HepG2 (cell line): ENCODE measurements around the gene C11orf24. TPM values are rescaled to one million over a fixed set of nuclear protein-coding genes. Genes with fewer than 3 reads are reported as not detected.
A peak's percentile ranks its signal among the peaks of the same experiment; 100 is the strongest.

Experiments
- E2F5 ChIP-seq: sonication (generic); formaldehyde crosslinking; conservative IDR thresholded peaks from 2 replicates; pipeline ENCODE4 v1.4.0; 2020; ENCODE audit warnings: missing genetic modification reagents
- HOXA7 ChIP-seq: sonication (generic); formaldehyde crosslinking; IDR thresholded peaks from 2 replicates; pipeline ENCODE4 v1.8.1; 2022; ENCODE audit warnings: mild to moderate bottlenecking, missing genetic modification reagents, moderate library complexity
- ISL2 ChIP-seq: sonication (generic); formaldehyde crosslinking; IDR thresholded peaks from 2 replicates; pipeline ENCODE4 v1.5.0; 2020; ENCODE audit warnings: missing genetic modification reagents
- KAT8 ChIP-seq: IDR thresholded peaks from 2 replicates; pipeline ENCODE4 v1.6.1; 2016; ENCODE audit warnings: missing genetic modification reagents, missing compliant biosample characterization
- KLF15 ChIP-seq: sonication (generic); formaldehyde crosslinking; IDR thresholded peaks from 2 replicates; pipeline ENCODE4 v1.8.1; 2023; ENCODE audit warnings: borderline replicate concordance, mild to moderate bottlenecking, inconsistent platforms, missing genetic modification reagents, mixed read lengths
- MIER3 ChIP-seq: IDR thresholded peaks from 2 replicates; pipeline ENCODE4 v1.6.1; 2016; ENCODE audit warnings: missing compliant biosample characterization, borderline replicate concordance
- NRL ChIP-seq: sonication (generic); formaldehyde crosslinking; IDR thresholded peaks from 2 replicates; pipeline ENCODE4 v1.5.0; 2020; ENCODE audit warnings: missing genetic modification reagents, mild to moderate bottlenecking, moderate library complexity, borderline replicate concordance
- PBX2 ChIP-seq: IDR thresholded peaks from 2 replicates; pipeline ENCODE4 v1.6.1; 2016; ENCODE audit warnings: control low read depth
- PHB2 ChIP-seq: fragments of 450-650 bp; IDR thresholded peaks from 2 replicates; pipeline ENCODE4 v1.6.1; 2018; ENCODE audit not compliant: partially characterized antibody
- PHF21A ChIP-seq: sonication (generic); formaldehyde crosslinking; IDR thresholded peaks from 2 replicates; pipeline ENCODE4 v1.5.0; 2020; ENCODE audit warnings: mild to moderate bottlenecking, missing genetic modification reagents
- PHF5A ChIP-seq: IDR thresholded peaks from one replicate; pipeline ENCODE4 v1.6.1; 2018; ENCODE audit warnings: low read depth, missing genetic modification reagents; ENCODE audit not compliant: unreplicated experiment
- PHF8 ChIP-seq: sonication (generic); formaldehyde crosslinking; IDR thresholded peaks from 2 replicates; pipeline ENCODE4 v1.5.0; 2020; ENCODE audit warnings: missing genetic modification reagents
- POGZ ChIP-seq: sonication (generic); formaldehyde crosslinking; IDR thresholded peaks from 2 replicates; pipeline ENCODE4 v1.4.0; 2020; ENCODE audit warnings: mild to moderate bottlenecking, missing genetic modification reagents
- SRSF4 ChIP-seq: fragments of 200-400 bp; formaldehyde crosslinking; IDR thresholded peaks from one replicate; pipeline ENCODE4 v1.6.1; 2018; ENCODE audit warnings: mild to moderate bottlenecking, low read depth, low read length, moderate library complexity; ENCODE audit not compliant: poor library complexity, severe bottlenecking
- SYNCRIP ChIP-seq: fragments of 200-400 bp; formaldehyde crosslinking; IDR thresholded peaks from 2 replicates; pipeline ENCODE4 v1.6.1; 2018; ENCODE audit warnings: mild to moderate bottlenecking, low read depth, low read length; ENCODE audit not compliant: insufficient read depth
- ZFP36L1 ChIP-seq: sonication (generic); formaldehyde crosslinking; IDR thresholded peaks from 2 replicates; pipeline ENCODE4 v1.8.0; 2022; ENCODE audit warnings: mild to moderate bottlenecking, missing genetic modification reagents, moderate library complexity
- ZNF3 ChIP-seq: IDR thresholded peaks from 2 replicates; pipeline ENCODE4 v1.7.0; 2017; ENCODE audit warnings: inconsistent platforms
- ZNF572 ChIP-seq: sonication (generic); formaldehyde crosslinking; IDR thresholded peaks from 2 replicates; pipeline ENCODE4 v1.5.1; 2020; ENCODE audit warnings: mild to moderate bottlenecking, missing genetic modification reagents
- ZNF773 ChIP-seq: sonication (generic); formaldehyde crosslinking; IDR thresholded peaks from 2 replicates; pipeline ENCODE4 v1.4.0; 2020; ENCODE audit warnings: missing genetic modification reagents, borderline replicate concordance
- polyA plus RNA-seq, 8 experiments: library from polyadenylated mRNA; depleted of rRNA in 3 of 8; stranded (reverse) in 7 of 8; unstranded in 1 of 8; fragments of >200 nt; fragmentation: Illumina TruSeq in 4 of 8; extraction: Trizol in 4 of 8; gene quantifications; 2 replicates each; pipeline versions ENCODE4 v1.2.1 to v1.2.3, GENCODE V29; 2011 to 2016; ENCODE audit warnings: low read depth in 4 of 8, missing spikeins in 1 of 8, mixed read lengths in 1 of 8; ENCODE audit not compliant: insufficient read depth in 1 of 8
- total RNA-seq, 5 experiments: library from RNA; depleted of rRNA; stranded (reverse); fragments of >200 nt; fragmentation: Illumina TruSeq; extraction: Trizol; gene quantifications; 2 replicates each; pipeline ENCODE4 v1.2.3, GENCODE V29; 2016; ENCODE audit warnings: low read depth in 1 of 5
- TF ChIP-seq, protein P1 (sequence below): sonication (generic); formaldehyde crosslinking; IDR thresholded peaks from 2 replicates; pipeline ENCODE4 v1.4.0; 2020; ENCODE audit warnings: mild to moderate bottlenecking, missing genetic modification reagents
- TF ChIP-seq, protein P2 (sequence below): sonication (generic); formaldehyde crosslinking; IDR thresholded peaks from 2 replicates; pipeline ENCODE4 v1.5.1; 2020; ENCODE audit warnings: missing genetic modification reagents, mild to moderate bottlenecking, borderline replicate concordance
- TF ChIP-seq, protein P3 (sequence below): sonication (generic); formaldehyde crosslinking; conservative IDR thresholded peaks from 2 replicates; pipeline ENCODE4 v1.5.0; 2020; ENCODE audit warnings: missing genetic modification reagents

The C11orf24 gene
- total and polyA plus RNA-seq, 2 of the 13 experiments (the other 11 are each of a cell fraction or from before 2014, with no cell fraction given) = 52.9 to 55.5 TPM

GRCh38 chr11:68297812-68298658 is 26.3 kb upstream of the C11orf24 start (continued):
- no peak for TF ChIP-seq SRSF4
- TF ChIP-seq PHB2 = no peak
- TF ChIP-seq HOXA7 (CRISPR knock-in tag) = no peak
- TF ChIP-seq NRL (CRISPR knock-in tag) = peak; percentile 80
- TF ChIP-seq, protein P1, sequence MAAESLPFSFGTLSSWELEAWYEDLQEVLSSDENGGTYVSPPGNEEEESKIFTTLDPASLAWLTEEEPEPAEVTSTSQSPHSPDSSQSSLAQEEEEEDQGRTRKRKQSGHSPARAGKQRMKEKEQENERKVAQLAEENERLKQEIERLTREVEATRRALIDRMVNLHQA (CRISPR knock-in tag) = no peak
- peak; percentile 88 for TF ChIP-seq POGZ (CRISPR knock-in tag)
- TF ChIP-seq ZNF3 (CRISPR knock-in tag) = no peak
- TF ChIP-seq PHF8 (CRISPR knock-in tag) = peak; percentile 55; the same call in 1 of the 2 replicates
- peak; percentile 83; the same call in 1 of the 2 replicates for TF ChIP-seq ISL2 (CRISPR knock-in tag)
- peak; percentile 31 for TF ChIP-seq PHF5A (CRISPR knock-in tag)
- TF ChIP-seq KAT8 = peak; percentile 82; the same call in 1 of the 2 replicates
- peak; percentile 99 for TF ChIP-seq PHF21A (CRISPR knock-in tag)
- TF ChIP-seq ZNF773 (CRISPR knock-in tag) = no peak
- TF ChIP-seq E2F5 (CRISPR knock-in tag) = no peak
- TF ChIP-seq MIER3 (CRISPR knock-in tag) = peak; percentile 89
- peak; percentile 91 for TF ChIP-seq ZNF572 (CRISPR knock-in tag)
- peak; percentile 33; the same call in 1 of the 2 replicates for TF ChIP-seq ZFP36L1 (CRISPR knock-in tag)
- no peak for TF ChIP-seq KLF15 (CRISPR knock-in tag)
- TF ChIP-seq PBX2 (CRISPR knock-in tag) = no peak
- TF ChIP-seq SYNCRIP = no peak
- TF ChIP-seq, protein P2, sequence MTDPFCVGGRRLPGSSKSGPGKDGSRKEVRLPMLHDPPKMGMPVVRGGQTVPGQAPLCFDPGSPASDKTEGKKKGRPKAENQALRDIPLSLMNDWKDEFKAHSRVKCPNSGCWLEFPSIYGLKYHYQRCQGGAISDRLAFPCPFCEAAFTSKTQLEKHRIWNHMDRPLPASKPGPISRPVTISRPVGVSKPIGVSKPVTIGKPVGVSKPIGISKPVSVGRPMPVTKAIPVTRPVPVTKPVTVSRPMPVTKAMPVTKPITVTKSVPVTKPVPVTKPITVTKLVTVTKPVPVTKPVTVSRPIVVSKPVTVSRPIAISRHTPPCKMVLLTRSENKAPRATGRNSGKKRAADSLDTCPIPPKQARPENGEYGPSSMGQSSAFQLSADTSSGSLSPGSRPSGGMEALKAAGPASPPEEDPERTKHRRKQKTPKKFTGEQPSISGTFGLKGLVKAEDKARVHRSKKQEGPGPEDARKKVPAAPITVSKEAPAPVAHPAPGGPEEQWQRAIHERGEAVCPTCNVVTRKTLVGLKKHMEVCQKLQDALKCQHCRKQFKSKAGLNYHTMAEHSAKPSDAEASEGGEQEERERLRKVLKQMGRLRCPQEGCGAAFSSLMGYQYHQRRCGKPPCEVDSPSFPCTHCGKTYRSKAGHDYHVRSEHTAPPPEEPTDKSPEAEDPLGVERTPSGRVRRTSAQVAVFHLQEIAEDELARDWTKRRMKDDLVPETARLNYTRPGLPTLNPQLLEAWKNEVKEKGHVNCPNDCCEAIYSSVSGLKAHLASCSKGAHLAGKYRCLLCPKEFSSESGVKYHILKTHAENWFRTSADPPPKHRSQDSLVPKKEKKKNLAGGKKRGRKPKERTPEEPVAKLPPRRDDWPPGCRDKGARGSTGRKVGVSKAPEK = no peak
- TF ChIP-seq, protein P3, sequence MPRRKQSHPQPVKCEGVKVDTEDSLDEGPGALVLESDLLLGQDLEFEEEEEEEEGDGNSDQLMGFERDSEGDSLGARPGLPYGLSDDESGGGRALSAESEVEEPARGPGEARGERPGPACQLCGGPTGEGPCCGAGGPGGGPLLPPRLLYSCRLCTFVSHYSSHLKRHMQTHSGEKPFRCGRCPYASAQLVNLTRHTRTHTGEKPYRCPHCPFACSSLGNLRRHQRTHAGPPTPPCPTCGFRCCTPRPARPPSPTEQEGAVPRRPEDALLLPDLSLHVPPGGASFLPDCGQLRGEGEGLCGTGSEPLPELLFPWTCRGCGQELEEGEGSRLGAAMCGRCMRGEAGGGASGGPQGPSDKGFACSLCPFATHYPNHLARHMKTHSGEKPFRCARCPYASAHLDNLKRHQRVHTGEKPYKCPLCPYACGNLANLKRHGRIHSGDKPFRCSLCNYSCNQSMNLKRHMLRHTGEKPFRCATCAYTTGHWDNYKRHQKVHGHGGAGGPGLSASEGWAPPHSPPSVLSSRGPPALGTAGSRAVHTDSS (CRISPR knock-in tag) = no peak
